Lower leg skin (tissue), 3 donors: ENCODE measurements around the gene ZC3HAV1.
"Not testable (repeated sequence)": the region's sequence is repeated elsewhere in the genome, so short reads cannot be mapped to it uniquely, and the experiment has no call there.

Source experiments
- POLR2A ChIP-seq, 2 donors: fragments of 450-650 bp; IDR thresholded peaks; one replicate each; pipeline ENCODE4 v1.6.1; 2016 to 2017; ENCODE audit warnings: antibody characterized with exemption in 2 of 2, mild to moderate bottlenecking in 1 of 2, moderate library complexity in 1 of 2
- TF ChIP-seq, protein P1 (sequence below), 3 donors: fragments of 450-650 bp; IDR thresholded peaks; one replicate each; pipeline ENCODE4 v1.5.1; 2016; ENCODE audit warnings: antibody characterized with exemption in 3 of 3, mild to moderate bottlenecking in 3 of 3, moderate library complexity in 2 of 3

DNA sequence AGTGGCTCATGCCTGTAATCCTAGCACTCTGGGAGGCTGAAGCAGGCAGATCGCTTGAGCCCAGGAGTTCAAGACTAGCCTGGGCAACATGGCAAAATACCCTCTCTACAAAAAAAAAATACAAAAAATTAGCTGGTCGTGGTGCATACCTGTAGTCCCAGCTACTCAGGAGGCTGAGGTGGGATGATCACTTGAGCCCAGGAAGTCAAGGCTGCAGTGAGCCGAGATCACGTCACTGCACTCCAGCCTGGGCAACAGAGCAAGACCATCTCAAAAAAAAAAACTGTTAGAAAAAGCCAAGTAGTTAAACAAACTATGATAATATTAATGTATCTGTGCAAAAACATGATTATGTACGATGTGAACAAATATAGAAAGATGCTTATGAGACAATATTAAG is 83.7 kb downstream of the ZC3HAV1 start:
- TF ChIP-seq, protein P1, sequence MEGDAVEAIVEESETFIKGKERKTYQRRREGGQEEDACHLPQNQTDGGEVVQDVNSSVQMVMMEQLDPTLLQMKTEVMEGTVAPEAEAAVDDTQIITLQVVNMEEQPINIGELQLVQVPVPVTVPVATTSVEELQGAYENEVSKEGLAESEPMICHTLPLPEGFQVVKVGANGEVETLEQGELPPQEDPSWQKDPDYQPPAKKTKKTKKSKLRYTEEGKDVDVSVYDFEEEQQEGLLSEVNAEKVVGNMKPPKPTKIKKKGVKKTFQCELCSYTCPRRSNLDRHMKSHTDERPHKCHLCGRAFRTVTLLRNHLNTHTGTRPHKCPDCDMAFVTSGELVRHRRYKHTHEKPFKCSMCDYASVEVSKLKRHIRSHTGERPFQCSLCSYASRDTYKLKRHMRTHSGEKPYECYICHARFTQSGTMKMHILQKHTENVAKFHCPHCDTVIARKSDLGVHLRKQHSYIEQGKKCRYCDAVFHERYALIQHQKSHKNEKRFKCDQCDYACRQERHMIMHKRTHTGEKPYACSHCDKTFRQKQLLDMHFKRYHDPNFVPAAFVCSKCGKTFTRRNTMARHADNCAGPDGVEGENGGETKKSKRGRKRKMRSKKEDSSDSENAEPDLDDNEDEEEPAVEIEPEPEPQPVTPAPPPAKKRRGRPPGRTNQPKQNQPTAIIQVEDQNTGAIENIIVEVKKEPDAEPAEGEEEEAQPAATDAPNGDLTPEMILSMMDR (IDR thresholded peaks at IDR 0.05) = not testable (repeated sequence)
- not testable (repeated sequence) for TF ChIP-seq POLR2A (IDR thresholded peaks at IDR 0.05)
